HEK293 (cell line): ENCODE data around the gene ZBTB25.

ENCODE experiments used
- CTCF ChIA-PET: fragments of 350-600 bp; formaldehyde crosslinking; extraction: SDS; loops from one replicate; lab custom pipeline; 2021; ENCODE audit warnings: antibody characterized with exemption; lab: Yijun Ruan, JAX
- POLR2A ChIA-PET: fragments of 300-600 bp; formaldehyde crosslinking; extraction: SDS; loops from one replicate; lab custom pipeline; 2020; ENCODE audit warnings: antibody characterized with exemption, inconsistent platforms; lab: Yijun Ruan, JAX
- H3K27ac ChIP-seq: fragments of 200-500 bp; sonication (Bioruptor generic); 2 replicates; pipeline ENCODE4 v1.5.1; 2014; ENCODE audit warnings: low read depth, low read length, control low read depth, inconsistent platforms; ENCODE audit errors: extremely low read depth
- H3K36me3 ChIP-seq, 2 experiments: fragments of 200-500 bp in 1 of 2; sonication (Bioruptor generic) in 1 of 2; 1 replicate in 1 of 2; 2 replicates in 1 of 2; pipeline ENCODE4 v1.5.1; 2014 to 2017; ENCODE audit warnings: inconsistent platforms in 2 of 2, low read length in 2 of 2; ENCODE audit not compliant: control insufficient read depth in 2 of 2, insufficient read depth in 1 of 2
- H3K4me1 ChIP-seq: fragments of 200-500 bp; sonication (Bioruptor generic); 2 replicates; pipeline ENCODE4 v1.5.1; 2014; ENCODE audit warnings: mild to moderate bottlenecking, low read length, inconsistent platforms; ENCODE audit not compliant: control insufficient read depth, insufficient read depth
- H3K4me3 ChIP-seq: 2 replicates; pipeline ENCODE4 v1.5.1; 2011; ENCODE audit warnings: low read depth, mild to moderate bottlenecking, control low read depth, low read length, moderate library complexity
- H3K9me3 ChIP-seq: fragments of 200-500 bp; sonication (Bioruptor generic); 2 replicates; pipeline ENCODE4 v1.5.1; 2014; ENCODE audit warnings: low read depth, low read length, inconsistent platforms; ENCODE audit not compliant: control insufficient read depth, insufficient read depth
- GLIS2 ChIP-seq: fragments of 450-650 bp; formaldehyde crosslinking; IDR thresholded peaks from 2 replicates; pipeline ENCODE4 v1.5.1; 2016; ENCODE audit warnings: missing biosample characterization, missing genetic modification characterization
- KLF17 ChIP-seq: fragments of 450-650 bp; formaldehyde crosslinking; IDR thresholded peaks from 2 replicates; pipeline ENCODE4 v1.5.1; 2016; ENCODE audit warnings: missing biosample characterization, missing genetic modification characterization
- KLF7 ChIP-seq: fragments of 450-650 bp; formaldehyde crosslinking; IDR thresholded peaks from 2 replicates; pipeline ENCODE4 v1.5.1; 2016; ENCODE audit warnings: missing biosample characterization, missing genetic modification characterization, borderline replicate concordance
- OSR2 ChIP-seq: fragments of 450-650 bp; formaldehyde crosslinking; IDR thresholded peaks from 2 replicates; pipeline ENCODE4 v1.5.1; 2016; ENCODE audit warnings: missing biosample characterization, missing genetic modification characterization
- SP3 ChIP-seq: fragments of 450-650 bp; formaldehyde crosslinking; IDR thresholded peaks from 2 replicates; pipeline ENCODE4 v1.5.1; 2016; ENCODE audit warnings: missing biosample characterization, missing genetic modification characterization
- ZBTB1 ChIP-seq: fragments of 450-650 bp; formaldehyde crosslinking; IDR thresholded peaks from 2 replicates; pipeline ENCODE4 v1.5.1; 2016; ENCODE audit warnings: missing biosample characterization, missing genetic modification characterization
- ZBTB48 ChIP-seq: fragments of 450-650 bp; formaldehyde crosslinking; IDR thresholded peaks from 2 replicates; pipeline ENCODE4 v1.5.1; 2016; ENCODE audit warnings: missing biosample characterization, missing genetic modification characterization
- ZNF138 ChIP-seq: fragments of 450-650 bp; formaldehyde crosslinking; IDR thresholded peaks from 2 replicates; pipeline ENCODE4 v1.5.1; 2016; ENCODE audit warnings: missing biosample characterization, missing genetic modification characterization, borderline replicate concordance
- ZNF146 ChIP-seq: fragments of 450-650 bp; formaldehyde crosslinking; IDR thresholded peaks from 2 replicates; pipeline ENCODE4 v1.5.1; 2016; ENCODE audit warnings: missing biosample characterization, missing genetic modification characterization
- ZNF155 ChIP-seq: fragments of 450-650 bp; formaldehyde crosslinking; IDR thresholded peaks from 2 replicates; pipeline ENCODE4 v1.5.1; 2016; ENCODE audit warnings: missing biosample characterization, missing genetic modification characterization
- ZNF2 ChIP-seq: fragments of 450-650 bp; formaldehyde crosslinking; IDR thresholded peaks from 2 replicates; pipeline ENCODE4 v1.5.1; 2016; ENCODE audit warnings: missing biosample characterization, missing genetic modification characterization
- ZNF341 ChIP-seq: fragments of 450-650 bp; formaldehyde crosslinking; IDR thresholded peaks from 2 replicates; pipeline ENCODE4; 2016; ENCODE audit warnings: low read depth, missing biosample characterization, missing genetic modification characterization
- ZNF394 ChIP-seq: fragments of 450-650 bp; formaldehyde crosslinking; IDR thresholded peaks from 2 replicates; pipeline ENCODE4 v1.5.1; 2016; ENCODE audit warnings: missing biosample characterization, missing genetic modification characterization, mild to moderate bottlenecking, moderate library complexity, borderline replicate concordance
- ZNF426 ChIP-seq: fragments of 450-650 bp; formaldehyde crosslinking; IDR thresholded peaks from 2 replicates; pipeline ENCODE4 v1.5.1; 2017; ENCODE audit warnings: missing biosample characterization, missing genetic modification characterization, mild to moderate bottlenecking, inconsistent platforms, moderate library complexity
- ZNF48 ChIP-seq: fragments of 450-650 bp; formaldehyde crosslinking; IDR thresholded peaks from 2 replicates; pipeline ENCODE4 v1.5.1; 2016; ENCODE audit warnings: missing biosample characterization, missing genetic modification characterization
- ZNF544 ChIP-seq: fragments of 450-650 bp; formaldehyde crosslinking; IDR thresholded peaks from 2 replicates; pipeline ENCODE4 v1.5.0; 2017; ENCODE audit warnings: missing biosample characterization, missing genetic modification characterization
- ZNF626 ChIP-seq: fragments of 450-650 bp; sonication (Bioruptor Pico); formaldehyde crosslinking; IDR thresholded peaks from 2 replicates; pipeline ENCODE4 v1.5.1; 2018; ENCODE audit warnings: missing biosample characterization, missing genetic modification characterization, inconsistent platforms
- ZNF670 ChIP-seq: fragments of 450-650 bp; formaldehyde crosslinking; IDR thresholded peaks from 2 replicates; pipeline ENCODE4 v1.5.1; 2016; ENCODE audit warnings: missing biosample characterization, missing genetic modification characterization, low read depth
- ZNF777 ChIP-seq: fragments of 450-650 bp; formaldehyde crosslinking; IDR thresholded peaks from 2 replicates; pipeline ENCODE4 v1.5.1; 2017; ENCODE audit warnings: missing biosample characterization, missing genetic modification characterization, borderline replicate concordance
- TF ChIP-seq, protein P1 (sequence below): fragments of 450-650 bp; formaldehyde crosslinking; IDR thresholded peaks from 2 replicates; pipeline ENCODE4 v1.5.1; 2016; ENCODE audit warnings: missing biosample characterization, missing genetic modification characterization
- TF ChIP-seq, protein P2 (sequence below): fragments of 450-650 bp; formaldehyde crosslinking; IDR thresholded peaks from 2 replicates; pipeline ENCODE4 v1.5.1; 2016; ENCODE audit warnings: missing biosample characterization, missing genetic modification characterization

ZBTB25 gene

DNA sequence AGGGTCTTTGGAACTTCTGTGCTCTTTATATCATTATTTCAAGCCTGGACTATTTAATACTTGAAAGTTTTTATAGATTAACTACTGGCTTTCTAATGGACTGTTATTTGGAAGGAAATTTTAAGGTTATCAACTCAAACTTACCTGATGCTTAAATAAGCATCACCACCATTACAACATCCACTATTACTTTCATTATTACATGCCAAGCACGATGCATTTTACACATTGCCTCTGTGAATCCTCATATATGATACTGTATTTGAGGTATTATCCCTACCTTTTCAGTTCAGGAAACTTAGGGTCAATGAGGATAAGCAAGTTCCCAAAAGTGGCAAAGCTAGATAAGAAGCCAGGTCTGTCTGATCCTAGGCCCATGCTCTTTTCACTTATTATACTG lies 13.3 kb upstream of the ZBTB25 start (continued):
- TF ChIP-seq, protein P1, sequence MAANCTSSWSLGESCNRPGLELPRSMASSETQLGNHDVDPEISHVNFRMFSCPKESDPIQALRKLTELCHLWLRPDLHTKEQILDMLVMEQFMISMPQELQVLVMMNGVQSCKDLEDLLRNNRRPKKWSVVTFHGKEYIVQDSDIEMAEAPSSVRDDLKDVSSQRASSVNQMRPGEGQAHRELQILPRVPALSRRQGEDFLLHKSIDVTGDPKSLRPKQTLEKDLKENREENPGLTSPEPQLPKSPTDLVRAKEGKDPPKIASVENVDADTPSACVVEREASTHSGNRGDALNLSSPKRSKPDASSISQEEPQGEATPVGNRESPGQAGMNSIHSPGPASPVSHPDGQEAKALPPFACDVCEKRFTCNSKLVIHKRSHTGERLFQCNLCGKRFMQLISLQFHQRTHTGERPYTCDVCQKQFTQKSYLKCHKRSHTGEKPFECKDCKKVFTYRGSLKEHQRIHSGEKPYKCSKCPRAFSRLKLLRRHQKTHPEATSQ: no peak
- no peak for TF ChIP-seq GLIS2 (tag by site-specific recombination)
- TF ChIP-seq ZNF341 (tag by site-specific recombination): no peak
- TF ChIP-seq KLF17: no peak
- TF ChIP-seq ZBTB48 (tag by site-specific recombination): no peak
- no peak for TF ChIP-seq ZNF2
- TF ChIP-seq ZNF146 (tag by site-specific recombination): no peak
- TF ChIP-seq OSR2: no peak

DNA sequence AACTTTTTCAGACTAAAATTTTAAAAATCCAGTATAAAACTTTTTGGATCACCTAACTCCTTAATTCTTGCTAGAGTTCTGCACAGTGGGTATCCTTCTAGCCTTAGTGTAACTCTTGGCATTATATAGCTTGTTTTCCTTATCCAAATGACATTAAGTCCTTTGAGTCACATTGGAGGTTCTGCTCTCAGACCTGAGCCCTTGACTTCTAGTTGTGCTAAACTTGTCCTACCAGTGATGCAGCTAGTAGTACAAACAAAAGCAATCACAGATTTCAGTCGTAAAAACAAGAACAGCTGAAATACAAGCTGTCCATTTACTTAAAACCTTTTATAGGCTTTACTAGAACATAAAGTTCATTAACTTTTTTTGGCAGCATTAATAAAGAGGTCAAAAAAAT lies 11.4 kb upstream of the ZBTB25 start:
- Histone ChIP-seq H3K9me3 (no peaks in the 10 kb centered on the region), H3K4me1 (peaks cover 10% of the 10 kb centered on the region), H3K4me3 (no peak overlapping the region), H3K36me3 (no peaks in the 10 kb centered on the region; a peak in 2 of 3 replicates), H3K27ac (no peak overlapping the region)
- TF ChIP-seq ZNF777 (tag by site-specific recombination): no peak
- TF ChIP-seq, protein P2, sequence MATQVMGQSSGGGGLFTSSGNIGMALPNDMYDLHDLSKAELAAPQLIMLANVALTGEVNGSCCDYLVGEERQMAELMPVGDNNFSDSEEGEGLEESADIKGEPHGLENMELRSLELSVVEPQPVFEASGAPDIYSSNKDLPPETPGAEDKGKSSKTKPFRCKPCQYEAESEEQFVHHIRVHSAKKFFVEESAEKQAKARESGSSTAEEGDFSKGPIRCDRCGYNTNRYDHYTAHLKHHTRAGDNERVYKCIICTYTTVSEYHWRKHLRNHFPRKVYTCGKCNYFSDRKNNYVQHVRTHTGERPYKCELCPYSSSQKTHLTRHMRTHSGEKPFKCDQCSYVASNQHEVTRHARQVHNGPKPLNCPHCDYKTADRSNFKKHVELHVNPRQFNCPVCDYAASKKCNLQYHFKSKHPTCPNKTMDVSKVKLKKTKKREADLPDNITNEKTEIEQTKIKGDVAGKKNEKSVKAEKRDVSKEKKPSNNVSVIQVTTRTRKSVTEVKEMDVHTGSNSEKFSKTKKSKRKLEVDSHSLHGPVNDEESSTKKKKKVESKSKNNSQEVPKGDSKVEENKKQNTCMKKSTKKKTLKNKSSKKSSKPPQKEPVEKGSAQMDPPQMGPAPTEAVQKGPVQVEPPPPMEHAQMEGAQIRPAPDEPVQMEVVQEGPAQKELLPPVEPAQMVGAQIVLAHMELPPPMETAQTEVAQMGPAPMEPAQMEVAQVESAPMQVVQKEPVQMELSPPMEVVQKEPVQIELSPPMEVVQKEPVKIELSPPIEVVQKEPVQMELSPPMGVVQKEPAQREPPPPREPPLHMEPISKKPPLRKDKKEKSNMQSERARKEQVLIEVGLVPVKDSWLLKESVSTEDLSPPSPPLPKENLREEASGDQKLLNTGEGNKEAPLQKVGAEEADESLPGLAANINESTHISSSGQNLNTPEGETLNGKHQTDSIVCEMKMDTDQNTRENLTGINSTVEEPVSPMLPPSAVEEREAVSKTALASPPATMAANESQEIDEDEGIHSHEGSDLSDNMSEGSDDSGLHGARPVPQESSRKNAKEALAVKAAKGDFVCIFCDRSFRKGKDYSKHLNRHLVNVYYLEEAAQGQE (tag by site-specific recombination): no peak
- no peak for TF ChIP-seq KLF7 (tag by site-specific recombination)
- TF ChIP-seq ZNF426: no peak
- TF ChIP-seq ZNF670 (tag by site-specific recombination): no peak
- no peak for TF ChIP-seq ZNF155
- TF ChIP-seq SP3: no peak
- TF ChIP-seq ZNF48 (tag by site-specific recombination): no peak
- TF ChIP-seq ZNF626 (tag by site-specific recombination): no peak
- no peak for TF ChIP-seq ZBTB1 (tag by site-specific recombination)
- TF ChIP-seq ZNF394: no peak
- TF ChIP-seq ZNF138: no peak
- TF ChIP-seq ZNF544 (tag by site-specific recombination): no peak
- CTCF ChIA-PET: interaction anchor here (0.7 to 1.2 kb wide), 2 partner anchors 62 to 122 kb away, joined by 4 to 6 read pairs; no protein-coding TSS in a partner anchor
- POLR2A ChIA-PET: interaction anchor here (0.6 to 2.3 kb wide), 2 partner anchors 10 to 159 kb away, joined by 4 to 12 read pairs; partner anchors contain the start of gene ZBTB1
